ENCODE data around the gene CCL17.

DNA sequence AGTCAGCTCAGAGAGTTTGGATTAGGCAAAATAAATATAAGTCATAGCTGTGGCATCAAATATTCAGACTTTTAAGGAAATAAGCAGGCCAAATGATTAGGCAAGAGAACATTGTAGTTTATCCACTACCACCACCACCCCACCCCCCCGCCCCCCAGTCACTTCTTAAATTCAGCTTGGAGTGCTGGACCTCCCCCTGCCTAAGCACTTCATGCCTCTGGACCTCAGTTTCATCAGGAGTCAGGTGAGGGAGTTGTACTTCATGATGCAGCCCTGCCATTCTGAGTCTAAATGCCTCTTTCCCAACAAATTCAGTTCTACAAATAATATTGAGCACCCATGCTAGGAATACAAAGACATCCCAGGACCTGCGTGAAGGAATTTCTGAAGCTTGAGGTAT, 60.0 kb downstream of the CCL17 start:
- TF ChIP-seq CTCF (IDR thresholded peaks at IDR 0.05) (no peak), EP300 (IDR thresholded peaks at IDR 0.05) (no peak)

Data from ovary (tissue), 3 donors.